ENCODE results near the gene KLF2.

Gene KLF2

GRCh38 chr19:16308081-16308480 lies 16.5 kb upstream of the KLF2 start:
- no peak for DNase-seq (ENCODE audit: low read depth)

- no peak for DNase-seq (ENCODE audit: low read depth)
Observed at GRCh38 chr19:16309643-16310042, 15.0 kb upstream of the KLF2 start.

- peak; percentile 97 for DNase-seq (ENCODE audit: low read depth)
Observed at GRCh38 chr19:16315825-16316505, 8.7 kb upstream of the KLF2 start.

- DNase-seq (ENCODE audit: low read depth): no peak
Observed at GRCh38 chr19:16316506-16316882, 8.1 kb upstream of the KLF2 start.

DNA sequence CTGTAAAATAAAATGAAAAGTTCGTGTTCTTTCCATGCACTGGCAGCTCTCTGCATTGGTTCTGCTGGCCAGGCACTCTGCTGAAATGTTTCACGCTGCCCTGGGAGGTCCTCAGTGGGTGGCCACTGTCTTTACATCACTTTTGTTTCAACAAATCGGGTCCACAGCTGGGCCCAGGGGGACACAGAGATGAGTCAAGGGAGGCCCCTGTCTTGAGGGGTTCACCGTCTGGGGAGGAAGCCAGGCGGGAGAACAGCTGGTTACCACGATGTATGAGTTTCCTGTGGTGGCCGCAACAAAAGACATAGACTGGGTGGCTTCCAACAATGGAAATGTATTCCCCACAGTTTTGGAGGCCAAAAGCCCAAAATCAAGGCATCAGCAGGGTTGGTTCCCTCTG lies 5.1 kb upstream of the KLF2 start:
- DNase-seq (ENCODE audit: low read depth): no peak

DNA sequence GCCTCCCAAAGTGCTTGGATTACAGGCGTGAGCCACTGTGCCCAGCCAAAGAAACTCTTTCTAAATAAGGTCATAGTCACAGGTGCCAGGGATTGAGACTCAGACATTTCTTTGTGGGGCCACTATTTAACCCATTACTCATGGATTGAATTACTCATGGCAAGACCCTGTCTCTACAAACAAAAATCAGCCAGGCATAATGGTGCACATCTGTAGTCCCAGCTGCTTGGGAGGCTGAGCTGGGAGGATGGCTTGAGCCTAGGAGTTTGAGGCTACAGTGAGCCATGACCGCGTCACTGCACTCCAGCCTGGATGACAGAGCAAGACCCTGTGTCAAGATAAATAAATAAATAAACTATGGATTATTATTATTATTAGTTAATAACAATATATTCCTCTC lies 3.6 kb upstream of the KLF2 start:
- no peak for DNase-seq (ENCODE audit: low read depth)

DNA sequence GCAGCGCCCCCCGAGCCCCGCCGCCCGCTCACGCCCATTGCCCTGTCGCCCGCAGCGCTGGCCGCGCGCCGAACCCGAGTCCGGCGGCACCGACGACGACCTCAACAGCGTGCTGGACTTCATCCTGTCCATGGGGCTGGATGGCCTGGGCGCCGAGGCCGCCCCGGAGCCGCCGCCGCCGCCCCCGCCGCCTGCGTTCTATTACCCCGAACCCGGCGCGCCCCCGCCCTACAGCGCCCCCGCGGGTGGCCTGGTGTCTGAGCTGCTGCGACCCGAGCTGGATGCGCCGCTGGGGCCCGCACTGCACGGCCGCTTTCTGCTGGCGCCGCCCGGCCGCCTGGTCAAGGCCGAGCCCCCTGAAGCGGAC lies 518 bp downstream of the KLF2 start:
- no peak for DNase-seq (ENCODE audit: low read depth)

DNA sequence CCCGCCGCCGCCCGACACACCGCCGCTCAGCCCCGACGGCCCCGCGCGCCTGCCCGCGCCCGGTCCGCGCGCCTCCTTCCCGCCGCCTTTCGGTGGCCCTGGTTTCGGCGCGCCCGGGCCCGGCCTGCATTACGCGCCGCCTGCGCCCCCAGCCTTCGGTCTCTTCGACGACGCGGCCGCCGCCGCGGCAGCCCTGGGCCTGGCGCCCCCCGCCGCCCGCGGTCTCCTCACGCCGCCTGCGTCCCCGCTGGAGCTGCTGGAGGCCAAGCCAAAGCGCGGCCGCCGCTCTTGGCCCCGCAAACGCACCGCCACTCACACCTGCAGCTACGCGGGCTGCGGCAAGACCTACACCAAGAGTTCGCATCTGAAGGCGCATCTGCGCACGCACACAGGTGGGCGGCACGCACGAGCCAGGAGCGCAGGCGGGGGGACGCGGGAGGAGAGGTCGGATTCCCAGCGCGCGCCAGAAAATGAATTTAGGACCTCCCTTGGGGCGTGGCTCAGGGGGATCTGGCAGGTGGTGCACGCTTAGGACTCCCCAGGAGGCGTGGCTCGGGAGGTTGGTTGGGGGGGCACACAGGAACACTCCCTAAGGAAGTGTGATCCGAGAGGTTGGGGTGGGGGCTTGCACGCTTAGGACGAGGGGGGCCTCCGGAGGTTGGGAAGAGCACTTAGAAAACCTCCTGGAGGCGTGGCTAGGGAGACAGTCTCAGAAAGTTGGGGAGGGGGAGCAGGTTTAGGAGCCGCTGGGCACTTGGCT lies 1.2 kb downstream of the KLF2 start:
- DNase-seq (ENCODE audit: low read depth): no peak

- DNase-seq (ENCODE audit: low read depth): no peak
Observed at GRCh38 chr19:16326401-16327168, 2.0 kb downstream of the KLF2 start.

DNA sequence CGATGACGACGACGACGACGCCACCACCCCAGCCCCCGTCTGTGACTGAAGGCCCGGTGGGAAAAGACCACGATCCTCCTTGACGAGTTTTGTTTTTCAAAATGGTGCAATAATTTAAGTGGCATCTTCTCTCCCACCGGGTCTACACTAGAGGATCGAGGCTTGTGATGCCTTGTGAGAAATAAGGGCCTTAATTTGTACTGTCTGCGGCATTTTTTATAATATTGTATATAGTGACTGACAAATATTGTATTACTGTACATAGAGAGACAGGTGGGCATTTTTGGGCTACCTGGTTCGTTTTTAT lies 2.5 kb downstream of the KLF2 start:
- no peak for DNase-seq (ENCODE audit: low read depth)

DNA sequence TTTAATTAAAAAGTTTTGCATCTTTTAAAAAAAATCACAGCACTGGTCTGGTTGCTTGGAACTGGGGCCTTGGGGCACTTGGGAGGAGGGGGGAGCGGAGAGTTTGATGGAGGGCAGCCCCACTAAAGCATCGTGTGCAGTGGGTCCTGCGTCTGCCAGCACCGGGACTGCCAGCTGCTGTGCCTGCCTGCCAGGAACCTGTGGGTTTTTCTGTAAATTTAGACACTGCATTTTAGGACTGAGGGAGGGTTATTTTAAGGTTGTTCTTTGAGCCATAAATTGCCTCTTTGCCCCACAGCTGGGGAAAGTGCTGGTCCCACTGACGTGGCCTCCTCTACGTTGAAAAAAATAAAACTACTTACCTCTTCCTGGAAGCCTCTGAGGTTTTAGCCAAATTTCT lies 2.9 kb downstream of the KLF2 start:
- DNase-seq (ENCODE audit: low read depth): no peak

GRCh38 chr19:16327911-16328823 lies 3.5 kb downstream of the KLF2 start:
- DNase-seq (ENCODE audit: low read depth): peak; percentile 83

DNA sequence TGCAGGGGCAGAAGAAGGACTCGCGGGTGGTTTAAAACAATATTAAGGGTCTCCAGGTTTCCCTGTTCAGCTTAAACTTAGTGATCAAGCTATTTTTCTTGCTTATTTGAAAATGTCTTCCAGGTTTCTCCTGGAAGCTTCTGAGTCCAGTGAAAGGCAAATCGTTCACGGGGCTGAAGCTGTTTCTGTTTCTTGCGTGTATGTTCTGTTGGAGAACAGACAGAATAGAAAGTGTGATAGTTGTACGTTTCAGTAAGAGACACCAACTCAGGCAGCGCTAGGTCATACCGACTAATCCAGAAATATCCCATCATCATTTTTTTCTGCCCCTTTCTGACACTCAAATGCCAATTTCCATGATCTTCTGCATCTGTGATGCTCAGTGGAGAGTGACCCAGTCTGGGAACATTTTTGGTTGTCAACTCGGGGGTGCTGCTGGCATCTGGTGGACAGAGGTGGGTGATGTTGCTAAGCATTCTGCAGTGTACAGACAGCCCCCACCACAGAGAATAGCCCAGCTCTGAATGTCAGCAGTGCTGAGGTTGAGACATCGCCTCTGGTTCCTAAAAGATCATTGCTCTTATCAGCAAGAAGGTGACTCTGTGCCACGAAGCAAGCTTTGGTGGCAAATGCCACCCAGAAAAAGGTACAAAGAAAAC lies 4.3 kb downstream of the KLF2 start:
- no peak for DNase-seq (ENCODE audit: low read depth)

- DNase-seq (ENCODE audit: low read depth): peak; percentile 60
Observed at GRCh38 chr19:16330368-16330801, 5.8 kb downstream of the KLF2 start.

- DNase-seq (ENCODE audit: low read depth): no peak
Observed at GRCh38 chr19:16330806-16331690, 6.4 kb downstream of the KLF2 start.

DNA sequence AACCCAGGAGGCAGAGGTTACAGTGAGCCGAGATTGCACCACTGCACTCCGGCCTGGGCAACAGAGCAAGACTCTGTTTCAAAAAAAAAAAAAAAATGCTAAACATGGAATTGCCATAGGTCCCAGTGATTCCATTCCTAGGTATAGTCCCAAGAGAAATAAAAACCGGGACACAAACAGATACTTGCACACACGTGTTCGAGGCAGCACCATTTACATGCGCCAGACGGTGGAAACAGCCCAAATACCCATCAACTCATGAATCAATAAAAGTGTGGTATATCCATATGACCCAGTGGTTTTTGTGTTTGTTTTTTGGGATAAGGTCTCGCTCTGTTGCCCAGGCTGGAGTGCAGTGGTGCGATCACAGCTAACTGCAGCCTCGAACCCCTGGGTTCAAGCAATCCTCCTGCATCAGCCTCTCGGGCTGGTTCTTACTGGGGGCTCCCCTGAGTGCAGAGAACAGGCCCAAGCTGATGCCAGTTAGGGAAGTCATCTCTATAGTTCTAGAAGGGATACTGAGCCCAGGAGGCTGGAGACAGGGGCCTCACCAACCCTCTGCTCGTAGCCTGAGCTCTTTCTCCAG lies 8.5 kb downstream of the KLF2 start:
- DNase-seq (ENCODE audit: low read depth): no peak

- DNase-seq (ENCODE audit: low read depth): no peak
Observed at GRCh38 chr19:16334411-16334810, 9.8 kb downstream of the KLF2 start.

GRCh38 chr19:16335226-16335625 lies 10.6 kb downstream of the KLF2 start:
- no peak for DNase-seq (ENCODE audit: low read depth)

DNA sequence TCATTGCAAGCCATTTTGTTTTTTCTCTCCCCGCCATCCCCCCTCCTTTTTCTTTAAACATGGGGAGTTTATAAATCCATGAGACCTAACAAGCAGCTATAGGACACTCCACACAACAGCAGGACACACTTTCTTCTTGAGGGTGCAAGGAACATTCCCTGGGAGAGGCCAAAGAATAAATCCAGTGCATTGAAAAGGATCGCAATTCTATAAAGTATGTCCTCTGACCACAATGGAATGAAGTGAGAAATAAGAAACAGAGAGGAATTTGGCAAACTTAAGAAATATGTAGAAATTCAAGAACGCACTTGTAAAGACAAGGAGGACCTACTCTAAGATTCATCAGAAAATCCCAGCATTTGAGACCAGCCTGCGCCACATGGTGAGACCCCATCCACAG lies 11.9 kb downstream of the KLF2 start:
- no peak for DNase-seq (ENCODE audit: low read depth)

DNA sequence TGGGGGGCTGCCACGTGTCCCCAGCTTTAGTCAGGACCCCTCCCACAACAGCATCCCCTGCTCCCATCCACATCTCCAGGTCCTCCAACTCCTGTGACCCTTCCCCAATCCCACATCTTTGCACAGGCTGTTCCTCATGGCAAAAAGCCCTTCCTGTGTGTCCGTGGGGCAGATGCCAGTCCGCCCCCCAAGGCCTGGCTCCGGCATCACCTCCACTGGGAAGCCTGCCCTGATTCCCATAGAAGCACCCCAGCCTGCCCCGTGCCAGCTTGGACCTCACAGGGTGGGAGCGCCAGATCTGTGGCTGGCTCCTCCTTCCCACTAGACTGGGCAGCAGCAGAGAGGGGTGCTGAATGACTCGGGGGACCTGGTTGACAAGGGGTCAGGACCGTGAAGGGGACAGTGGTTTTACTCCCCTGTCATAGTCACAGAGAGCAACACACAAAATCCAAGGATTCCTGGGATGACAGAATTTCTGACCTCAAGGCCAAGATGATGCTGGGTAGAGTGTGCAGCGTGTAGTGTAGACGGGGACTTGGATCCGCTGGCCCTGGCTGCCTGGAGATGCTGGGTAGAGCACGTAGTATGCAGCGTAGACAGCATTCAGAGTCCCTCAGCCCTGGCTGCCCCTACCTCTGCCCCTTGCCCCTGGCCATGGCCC lies 13.3 kb downstream of the KLF2 start:
- DNase-seq (ENCODE audit: low read depth): no peak

All from GM04504 (cell line).